Activated CD4-positive, CD25-positive, alpha-beta regulatory T cell treated with anti-CD3 and anti-CD28 coated beads, Interleukin-2, amount 50 U/mL, for 16 hours (primary cell): ENCODE measurements around the gene ACVR2B.
"Not testable (repeated sequence)": the region's sequence is repeated elsewhere in the genome, so short reads cannot be mapped to it uniquely, and the experiment has no call there.

ENCODE experiments used
- DNase-seq: peaks from one replicate; pipeline ENCODE4 v3.0.0-alpha.2; 2020; ENCODE audit warnings: low read depth, low spot score

Gene ACVR2B

GRCh38 chr3:38453075-38453912, at the start of gene ACVR2B:
TSS of gene ACVR2B (plus strand) at chr3:38453890. CDS start at chr3:38454323, 433 bp downstream.
- no peak for DNase-seq

DNA sequence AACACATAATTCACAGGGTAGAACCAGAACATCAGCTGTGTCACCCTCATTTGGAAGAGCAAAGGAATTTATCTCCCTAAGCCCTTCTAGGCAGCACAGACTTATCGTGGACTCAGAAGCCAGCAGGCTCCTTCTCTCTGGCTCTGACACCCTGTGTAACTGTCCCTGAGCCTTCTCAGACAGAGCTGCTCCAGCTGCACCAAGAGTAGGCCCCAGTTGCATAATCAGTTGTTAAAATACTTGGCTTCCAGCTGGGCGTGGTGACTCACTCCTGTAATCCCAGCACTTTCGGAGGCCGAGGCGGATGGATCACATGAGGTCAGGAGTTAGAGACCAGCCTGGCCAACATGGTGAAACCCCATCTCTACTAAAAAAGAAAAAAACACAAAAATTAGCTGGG, 49.4 kb upstream of the ACVR2B start:
- no peak for DNase-seq

GRCh38 chr3:38411591-38411990, 42.1 kb upstream of the ACVR2B start:
- no peak for DNase-seq

GRCh38 chr3:38420758-38421157, 32.9 kb upstream of the ACVR2B start:
- not testable (repeated sequence) for DNase-seq

GRCh38 chr3:38421679-38422336, 31.9 kb upstream of the ACVR2B start:
- no peak for DNase-seq

DNA sequence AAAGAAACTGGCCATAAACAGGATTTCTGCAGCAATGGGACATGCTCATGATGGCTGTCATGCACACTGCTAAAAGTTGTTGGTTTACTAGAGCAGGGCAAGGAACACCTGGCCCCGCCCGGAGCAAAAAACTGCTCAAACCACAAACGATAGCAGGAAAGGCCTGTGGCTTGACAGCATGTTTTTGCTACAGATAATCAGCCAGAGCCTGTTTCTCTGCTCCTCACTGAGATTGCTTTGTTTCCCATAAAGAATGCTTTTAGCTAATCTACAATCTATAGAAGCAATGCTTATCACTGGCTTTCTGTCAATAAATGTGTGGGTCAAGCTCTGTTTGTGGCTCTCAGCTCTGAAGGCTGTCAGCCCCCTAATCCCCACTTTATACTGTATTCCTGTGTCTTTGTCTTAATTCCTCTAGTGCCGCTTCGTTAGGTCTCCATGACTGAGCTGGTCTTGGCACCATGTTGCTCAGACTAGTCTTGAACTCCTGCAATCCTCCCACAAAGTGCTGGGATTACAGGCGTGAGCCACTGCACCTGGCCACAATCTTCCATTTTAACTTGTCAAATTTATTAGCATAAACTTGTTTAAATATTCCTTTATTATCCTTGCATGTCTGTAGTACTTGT, 26.8 kb upstream of the ACVR2B start:
- DNase-seq, result not testable (repeated sequence)

DNA sequence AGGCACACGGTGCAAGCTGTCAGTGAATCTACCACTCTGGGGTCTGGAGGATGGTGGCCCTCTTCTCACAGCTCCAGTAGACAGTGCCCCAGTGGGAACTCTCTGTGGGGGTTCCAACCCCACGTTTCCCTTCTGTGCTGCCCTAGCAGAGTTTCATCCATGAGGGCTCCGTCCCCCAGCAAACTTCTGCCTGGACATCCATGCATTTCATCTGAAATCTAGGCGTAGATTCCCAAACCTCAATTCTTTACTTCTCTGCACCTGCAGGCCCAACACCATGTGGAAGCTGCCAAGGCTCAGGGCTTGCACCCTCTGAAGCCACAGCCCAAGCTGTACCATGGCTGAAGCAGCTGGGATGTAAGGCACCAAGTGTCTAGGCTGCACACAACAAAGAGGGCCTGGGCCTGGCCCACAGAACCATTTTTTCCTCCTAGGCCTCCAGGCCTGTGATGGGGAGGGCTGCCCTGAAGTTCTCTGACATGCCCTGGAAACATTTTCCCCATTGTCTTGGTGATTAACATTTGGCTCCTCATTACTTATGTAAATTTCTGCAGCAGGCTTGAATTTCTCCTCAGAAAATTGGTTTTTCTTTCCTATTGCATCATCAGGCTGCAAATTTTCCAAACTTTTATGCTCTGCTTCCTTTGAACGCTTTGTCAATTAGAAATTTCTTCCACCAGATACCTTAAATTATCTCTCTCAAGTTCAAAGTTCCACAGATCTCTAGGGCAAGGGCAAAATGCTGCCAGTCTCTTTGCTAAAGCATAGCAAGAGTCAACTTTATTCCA, 20.6 kb upstream of the ACVR2B start:
- DNase-seq, result not testable (repeated sequence)

GRCh38 chr3:38433661-38434060, 20.0 kb upstream of the ACVR2B start:
- DNase-seq, result not testable (repeated sequence)

GRCh38 chr3:38438436-38439069, 15.1 kb upstream of the ACVR2B start:
- not testable (repeated sequence) for DNase-seq

DNA sequence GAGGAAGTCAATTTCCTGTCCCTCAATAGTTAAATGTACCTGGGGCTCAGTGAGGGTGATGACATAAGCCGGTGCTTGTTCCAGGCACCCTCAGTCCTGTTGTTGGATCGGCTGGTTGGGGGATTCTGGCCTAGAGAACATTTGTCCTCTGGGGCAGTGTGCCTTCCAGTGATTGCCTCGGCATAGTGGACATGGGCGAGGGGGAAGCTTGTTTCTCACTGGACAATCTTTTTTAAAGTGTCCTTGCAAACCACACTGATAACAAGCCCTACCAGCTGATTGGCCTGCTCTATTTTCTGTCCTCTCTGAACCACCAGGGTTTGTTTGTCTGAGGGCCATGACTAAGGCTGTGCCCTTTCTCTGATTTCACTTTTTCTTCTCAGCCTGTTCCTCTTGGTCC, 10.5 kb upstream of the ACVR2B start:
- not testable (repeated sequence) for DNase-seq

- no peak for DNase-seq
These were observed 7.5 kb upstream of the ACVR2B start for GRCh38 chr3:38446085-38446686.

- DNase-seq, result no peak
These were observed 6.9 kb upstream of the ACVR2B start for GRCh38 chr3:38446812-38447211.

GRCh38 chr3:38450853-38451252, 2.8 kb upstream of the ACVR2B start:
- DNase-seq, result no peak

GRCh38 chr3:38453913-38454177, 155 bp downstream of the ACVR2B start:
- DNase-seq, result no peak

DNA sequence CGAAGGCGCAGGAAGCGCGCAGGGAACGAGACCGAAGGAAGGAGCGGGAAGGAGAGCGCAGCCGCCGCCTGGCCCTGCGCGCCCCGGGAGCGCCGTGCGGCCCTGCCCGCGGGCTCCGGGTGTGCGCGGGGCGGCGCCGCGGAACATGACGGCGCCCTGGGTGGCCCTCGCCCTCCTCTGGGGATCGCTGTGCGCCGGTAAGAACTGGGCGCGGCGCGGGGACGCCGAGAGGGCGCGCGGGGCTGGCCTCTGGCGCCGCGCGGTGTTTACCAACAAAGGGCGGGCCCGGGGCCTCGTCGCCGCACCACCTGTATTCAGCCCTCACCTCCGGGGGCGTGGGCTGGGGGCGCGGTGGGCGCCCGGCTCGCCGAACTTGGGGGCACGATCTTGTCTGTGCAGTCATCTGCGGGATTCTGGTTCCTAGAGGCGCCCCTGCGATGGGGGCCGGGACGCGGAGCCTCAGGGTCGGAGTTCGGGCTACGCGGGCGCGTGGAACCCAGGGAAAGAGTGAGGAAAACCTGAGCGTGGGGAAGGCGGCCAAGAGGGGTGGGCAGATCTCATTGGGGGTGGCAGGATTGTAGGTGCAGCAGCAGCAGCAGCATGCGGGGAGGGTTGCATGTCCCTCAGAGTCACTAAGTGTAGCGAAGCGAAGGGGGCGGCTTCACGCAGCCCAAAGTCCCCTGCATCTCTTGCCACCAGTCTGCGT, 641 bp downstream of the ACVR2B start:
- no peak for DNase-seq

DNA sequence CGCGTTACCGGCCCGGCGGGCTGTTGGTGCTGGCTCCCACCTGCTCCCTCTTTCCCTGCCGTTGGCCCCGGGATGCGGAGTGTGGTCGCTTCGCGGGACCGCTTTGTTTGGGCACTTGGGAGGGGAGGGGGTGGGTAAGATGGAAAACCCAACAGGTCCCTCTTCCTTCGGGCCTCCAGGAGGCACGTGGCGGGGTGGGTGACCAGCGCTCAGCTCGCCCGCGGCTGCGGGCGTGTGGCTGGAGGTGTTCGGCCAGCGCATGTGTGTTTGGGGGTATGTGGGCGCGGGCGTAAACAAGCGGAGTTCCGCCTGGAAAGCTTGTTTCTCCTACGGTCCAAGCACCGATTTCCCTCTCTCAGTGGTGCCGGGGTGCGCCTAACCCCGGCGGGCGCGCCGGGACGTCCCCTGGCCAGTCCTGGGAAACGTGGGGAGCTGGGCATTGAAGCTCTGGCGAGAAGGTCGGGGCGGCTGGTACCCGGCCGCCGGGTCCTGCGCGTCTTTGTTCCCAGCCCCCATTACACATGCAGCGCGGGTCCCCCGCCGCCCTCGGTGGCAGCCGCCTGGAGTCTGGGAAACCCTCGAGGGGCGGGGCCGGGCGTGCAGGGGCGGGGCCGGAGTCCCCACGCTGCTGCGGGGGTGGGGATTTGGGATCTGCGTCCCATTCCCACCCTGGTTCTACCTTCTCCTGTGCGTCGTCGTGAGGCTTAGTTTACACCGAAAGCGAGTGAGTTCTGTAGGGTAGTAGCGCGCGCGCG, 1.4 kb downstream of the ACVR2B start:
- no peak for DNase-seq

- no peak for DNase-seq
These were observed 2.1 kb downstream of the ACVR2B start for GRCh38 chr3:38455639-38456430.

DNA sequence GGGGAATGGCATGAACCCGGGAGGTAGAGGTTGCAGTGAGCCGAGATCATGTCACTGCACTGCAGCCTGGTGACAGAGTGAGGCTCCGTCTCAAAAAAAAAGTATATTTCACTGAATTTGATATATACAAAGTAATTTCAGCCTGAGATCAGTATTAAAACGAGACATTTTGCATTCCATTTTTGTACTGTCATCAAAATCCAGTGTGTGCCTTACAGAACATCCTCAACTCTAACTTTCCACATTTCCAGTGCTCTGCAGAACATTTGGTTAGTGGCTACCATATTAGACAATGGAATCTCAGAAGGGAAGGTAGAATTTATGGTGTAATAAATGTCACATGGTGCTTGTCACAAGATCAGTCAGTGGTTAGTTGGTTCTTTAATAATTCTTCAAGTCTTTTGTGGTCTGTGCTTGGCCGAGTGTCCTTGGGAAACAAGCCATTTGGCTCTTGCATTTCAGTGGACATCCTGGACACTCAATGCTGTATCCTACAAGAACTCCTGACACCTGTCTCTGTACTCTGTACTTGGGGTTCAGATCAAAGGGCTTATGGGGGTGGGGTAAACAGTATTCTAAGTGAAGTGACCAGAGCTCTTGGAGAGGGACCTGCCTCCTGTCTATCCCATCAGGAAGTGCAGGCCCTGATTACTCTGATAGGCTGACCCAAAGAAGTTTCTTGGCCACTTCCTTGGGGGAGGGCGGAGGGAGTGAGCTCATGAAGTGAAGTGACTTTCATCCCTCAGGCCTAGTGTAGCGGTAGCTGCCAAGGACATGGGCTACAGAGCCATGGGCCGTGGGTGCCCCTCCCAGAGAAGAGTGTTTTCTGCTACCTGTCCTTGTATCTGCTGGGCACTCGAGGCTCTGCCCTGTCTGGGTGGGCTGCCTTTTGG, 3.7 kb downstream of the ACVR2B start:
- no peak for DNase-seq
